Naive B cell (primary cell): ENCODE data around the gene NOX5. TPM values are rescaled to one million over a fixed set of nuclear protein-coding genes. Genes with fewer than 3 reads are reported as not detected.
A peak's percentile ranks its signal among the peaks of the same experiment; 100 is the strongest.

Source experiments
- ATAC-seq, 2 donors: fragments of 150-1000 bp; cut with Tn5 transposase; 2 replicates each; pipeline ENCODE4 v1.10.0; 2021; ENCODE audit warnings: low read depth in 2 of 2, mild to moderate bottlenecking in 2 of 2, moderate library complexity in 2 of 2
- DNase-seq: peaks from one replicate; pipeline ENCODE4 v3.0.0; 2022
- H3K27ac Mint-ChIP-seq, 6 donors: one replicate each; pipeline ENCODE4 v1.8.0; 2020 to 2022; ENCODE audit warnings: mild to moderate bottlenecking in 6 of 6, mixed read lengths in 6 of 6, moderate library complexity in 5 of 6, inconsistent platforms in 2 of 6
- H3K27me3 Mint-ChIP-seq, 3 donors: one replicate each; pipeline ENCODE4 v1.8.0; 2021 to 2022; ENCODE audit warnings: mixed read lengths in 3 of 3, mild to moderate bottlenecking in 1 of 3
- H3K36me3 Mint-ChIP-seq, 2 donors: one replicate each; pipeline ENCODE4 v1.8.0; 2020 to 2022; ENCODE audit warnings: mixed read lengths in 2 of 2, inconsistent platforms in 1 of 2, mild to moderate bottlenecking in 1 of 2
- H3K4me1 Mint-ChIP-seq, 3 donors: one replicate each; pipeline ENCODE4 v1.8.0; 2020 to 2022; ENCODE audit warnings: mixed read lengths in 3 of 3, inconsistent platforms in 1 of 3, mild to moderate bottlenecking in 1 of 3, moderate library complexity in 1 of 3
- H3K4me3 Mint-ChIP-seq, 8 donors: one replicate each; pipeline ENCODE4 v1.8.0; 2020 to 2022; ENCODE audit warnings: mild to moderate bottlenecking in 8 of 8, mixed read lengths in 8 of 8, moderate library complexity in 8 of 8, inconsistent platforms in 2 of 8
- H3K9me3 Mint-ChIP-seq, 7 donors: one replicate each; pipeline ENCODE4 v1.8.0; 2020 to 2022; ENCODE audit warnings: mixed read lengths in 7 of 7, mild to moderate bottlenecking in 5 of 7, inconsistent platforms in 2 of 7, moderate library complexity in 1 of 7
- polyA plus RNA-seq, 6 donors: library from polyadenylated mRNA; unstranded; fragments of 300-500 nt; fragmentation: Illumina TruSeq; gene quantifications; one replicate each; pipeline ENCODE4 v1.2.3, GENCODE V29; 2021; ENCODE audit warnings: low read depth in 6 of 6

The NOX5 gene
- polyA plus RNA-seq, 6 donors from 2014 or later = not detected

DNA sequence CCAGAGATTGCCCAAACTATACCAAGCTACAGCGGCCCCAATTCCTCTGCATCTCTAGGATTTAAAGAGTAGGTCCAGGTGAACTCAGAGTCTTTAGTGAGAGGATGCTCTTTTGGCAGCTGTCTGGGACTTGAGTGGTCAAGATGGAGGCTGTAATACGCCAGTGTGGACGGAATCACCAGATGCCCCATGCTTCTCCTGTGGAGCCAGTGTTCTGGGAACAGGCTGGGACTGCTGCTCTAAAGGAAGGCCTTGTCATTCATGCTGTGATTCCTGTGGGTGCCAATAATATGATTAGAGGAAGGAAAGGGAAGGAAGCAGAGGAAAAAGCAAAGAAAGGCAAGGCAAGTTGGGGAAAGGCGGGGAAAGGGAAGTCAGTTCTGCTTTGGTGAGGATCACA, 17.4 kb upstream of the NOX5 start:
- H3K36me3 Mint-ChIP-seq = no peaks in the 10 kb centered on the region
- no peaks in the 10 kb centered on the region for H3K4me1 Mint-ChIP-seq
- H3K27me3 Mint-ChIP-seq = peaks cover 8 to 13% (median 13%) of the 10 kb centered on the region in 3 donors
- H3K9me3 Mint-ChIP-seq = peaks cover 0 to 3% (median 0%) of the 10 kb centered on the region in 7 donors
- no peak for ATAC-seq
- no peak overlapping the region for H3K27ac Mint-ChIP-seq
- H3K4me3 Mint-ChIP-seq = no peak overlapping the region
- DNase-seq = no peak

GRCh38 chr15:68997930-68998777, 16.3 kb upstream of the NOX5 start:
- Mint-ChIP-seq H3K36me3 (peaks cover 0 to 3% of the 10 kb centered on the region in 2 donors), H3K4me3 (no peak overlapping the region), H3K27ac (no peak overlapping the region), H3K27me3 (peaks cover 8 to 16% (median 13%) of the 10 kb centered on the region in 3 donors), H3K9me3 (peaks cover 0 to 7% (median 2%) of the 10 kb centered on the region in 7 donors), H3K4me1 (no peaks in the 10 kb centered on the region)
- DNase-seq (no peak), ATAC-seq (no peak)

GRCh38 chr15:68999091-68999490, 15.4 kb upstream of the NOX5 start:
- DNase-seq (no peak), ATAC-seq (no peak)
- Mint-ChIP-seq H3K27ac (no peak overlapping the region), H3K27me3 (peaks cover 13 to 20% (median 15%) of the 10 kb centered on the region in 3 donors), H3K4me3 (no peak overlapping the region), H3K36me3 (peaks cover 0 to 4% of the 10 kb centered on the region in 2 donors), H3K4me1 (no peaks in the 10 kb centered on the region), H3K9me3 (peaks cover 0 to 14% (median 6%) of the 10 kb centered on the region in 7 donors)

DNA sequence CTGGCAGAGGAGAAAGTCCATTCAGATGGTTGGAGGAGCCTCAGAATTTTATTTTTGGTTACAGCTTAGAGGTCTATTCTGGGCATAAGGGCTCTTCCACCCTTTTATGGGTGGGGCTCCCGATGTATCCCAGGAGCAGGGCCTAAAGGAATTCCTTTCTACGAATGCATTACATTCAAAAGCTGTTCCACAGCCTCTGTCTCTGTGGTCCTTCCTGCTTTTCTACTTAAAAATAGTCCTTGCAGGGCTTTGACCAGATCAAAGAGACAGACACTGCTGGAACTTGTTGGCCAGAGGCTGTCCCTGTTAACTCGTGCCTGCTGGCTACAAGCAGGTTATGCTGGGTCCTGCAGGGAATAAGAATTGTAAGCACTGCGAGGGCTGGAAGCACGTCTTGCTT, 14.4 kb upstream of the NOX5 start:
- Mint-ChIP-seq H3K27ac (no peak overlapping the region), H3K36me3 (peaks cover 0 to 7% of the 10 kb centered on the region in 2 donors), H3K27me3 (peaks cover 13 to 24% (median 15%) of the 10 kb centered on the region in 3 donors), H3K4me1 (no peaks in the 10 kb centered on the region), H3K4me3 (no peak overlapping the region), H3K9me3 (peaks cover 0 to 23% (median 7%) of the 10 kb centered on the region in 7 donors)
- no peak for DNase-seq
- ATAC-seq = no peak

GRCh38 chr15:69000725-69001503, 13.6 kb upstream of the NOX5 start:
- DNase-seq = no peak
- no peak for ATAC-seq
- Mint-ChIP-seq H3K27ac (no peak overlapping the region), H3K27me3 (peaks cover 13 to 26% (median 21%) of the 10 kb centered on the region in 3 donors), H3K4me1 (no peaks in the 10 kb centered on the region), H3K4me3 (no peak overlapping the region), H3K9me3 (peaks cover 4 to 31% (median 8%) of the 10 kb centered on the region in 7 donors), H3K36me3 (peaks cover 0 to 8% of the 10 kb centered on the region in 2 donors)

- Mint-ChIP-seq H3K9me3 (peaks cover 6 to 38% (median 15%) of the 10 kb centered on the region in 7 donors), H3K27ac (no peak overlapping the region), H3K4me1 (no peaks in the 10 kb centered on the region), H3K36me3 (peaks cover 5 to 8% of the 10 kb centered on the region in 2 donors), H3K4me3 (no peak overlapping the region), H3K27me3 (peaks cover 11 to 26% (median 21%) of the 10 kb centered on the region in 3 donors)
- no peak for DNase-seq
- no peak for ATAC-seq
Measured at GRCh38 chr15:69002783-69003182, 11.7 kb upstream of the NOX5 start.

DNA sequence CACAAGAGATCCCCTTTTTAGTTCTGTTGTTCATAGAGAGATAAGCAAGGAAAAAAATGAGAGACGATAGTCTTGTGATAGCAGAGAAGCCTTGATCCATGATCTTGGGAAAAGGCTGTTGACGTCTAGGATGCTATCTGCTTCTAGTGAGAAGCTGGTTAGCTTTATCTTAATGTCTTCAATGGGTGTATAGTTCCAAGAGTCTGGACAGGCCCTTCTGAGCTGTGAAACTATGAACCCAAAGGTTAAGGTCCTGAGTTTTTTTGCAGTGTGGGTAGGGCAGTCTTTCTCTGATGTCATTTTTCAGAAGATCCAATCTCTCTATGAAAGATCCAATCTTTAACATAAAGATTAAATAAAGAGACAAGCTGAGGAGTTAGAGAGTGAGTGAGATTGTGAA, 10.5 kb upstream of the NOX5 start:
- H3K9me3 Mint-ChIP-seq = peaks cover 9 to 51% (median 22%) of the 10 kb centered on the region in 7 donors
- no peak overlapping the region for H3K27ac Mint-ChIP-seq
- ATAC-seq (no peak), DNase-seq (no peak)
- H3K27me3 Mint-ChIP-seq = peaks cover 11 to 24% (median 19%) of the 10 kb centered on the region in 3 donors
- H3K4me1 Mint-ChIP-seq = no peaks in the 10 kb centered on the region
- H3K36me3 Mint-ChIP-seq = peaks cover 8% of the 10 kb centered on the region in 2 donors
- H3K4me3 Mint-ChIP-seq = no peak overlapping the region

GRCh38 chr15:69008056-69008455, 6.4 kb upstream of the NOX5 start:
- H3K27ac Mint-ChIP-seq = no peak overlapping the region
- no peak for ATAC-seq
- no peak for DNase-seq
- no peak overlapping the region for H3K4me3 Mint-ChIP-seq
- peaks cover 13 to 18% of the 10 kb centered on the region in 2 donors for H3K36me3 Mint-ChIP-seq
- H3K27me3 Mint-ChIP-seq = peaks cover 11 to 28% (median 22%) of the 10 kb centered on the region in 3 donors
- no peaks in the 10 kb centered on the region for H3K4me1 Mint-ChIP-seq
- peaks cover 22 to 74% (median 42%) of the 10 kb centered on the region in 7 donors for H3K9me3 Mint-ChIP-seq

- DNase-seq (no peak), ATAC-seq (no peak)
- H3K27me3 Mint-ChIP-seq = peaks cover 6 to 23% (median 22%) of the 10 kb centered on the region in 3 donors
- peaks cover 12 to 18% of the 10 kb centered on the region in 2 donors for H3K36me3 Mint-ChIP-seq
- no peaks in the 10 kb centered on the region for H3K4me1 Mint-ChIP-seq
- H3K27ac Mint-ChIP-seq = no peak overlapping the region
- peak overlapping the region in 1 of 8 donors; percentile 62 for H3K4me3 Mint-ChIP-seq
- H3K9me3 Mint-ChIP-seq = peaks cover 21 to 61% (median 41%) of the 10 kb centered on the region in 7 donors
Measured at GRCh38 chr15:69009341-69009740, 5.2 kb upstream of the NOX5 start.

DNA sequence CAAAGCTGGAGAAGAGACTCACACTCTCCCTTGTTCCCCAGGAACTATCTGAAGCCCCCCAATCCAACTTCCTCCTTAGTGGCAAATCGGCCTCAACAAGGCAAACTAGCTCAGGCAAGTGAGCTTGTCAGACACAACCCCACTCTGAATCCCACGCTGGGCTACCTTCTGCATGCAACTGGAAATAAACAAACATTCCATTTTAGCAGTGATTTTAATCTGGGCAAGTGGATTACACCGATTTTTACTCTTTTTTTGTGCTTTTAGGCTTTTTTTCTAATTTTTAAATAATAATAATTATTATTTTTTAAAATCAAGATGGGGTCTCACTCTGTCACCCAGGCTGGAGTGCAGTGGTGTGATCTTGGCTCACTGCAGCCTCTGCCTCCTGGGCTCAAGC, 2.9 kb upstream of the NOX5 start:
- peaks cover 19 to 45% (median 35%) of the 10 kb centered on the region in 7 donors for H3K9me3 Mint-ChIP-seq
- H3K4me1 Mint-ChIP-seq = no peaks in the 10 kb centered on the region
- peaks cover 0 to 33% (median 30%) of the 10 kb centered on the region in 3 donors for H3K27me3 Mint-ChIP-seq
- no peak for DNase-seq
- no peak overlapping the region for H3K27ac Mint-ChIP-seq
- ATAC-seq = no peak
- H3K4me3 Mint-ChIP-seq = no peak overlapping the region
- peaks cover 7 to 18% of the 10 kb centered on the region in 2 donors for H3K36me3 Mint-ChIP-seq

DNA sequence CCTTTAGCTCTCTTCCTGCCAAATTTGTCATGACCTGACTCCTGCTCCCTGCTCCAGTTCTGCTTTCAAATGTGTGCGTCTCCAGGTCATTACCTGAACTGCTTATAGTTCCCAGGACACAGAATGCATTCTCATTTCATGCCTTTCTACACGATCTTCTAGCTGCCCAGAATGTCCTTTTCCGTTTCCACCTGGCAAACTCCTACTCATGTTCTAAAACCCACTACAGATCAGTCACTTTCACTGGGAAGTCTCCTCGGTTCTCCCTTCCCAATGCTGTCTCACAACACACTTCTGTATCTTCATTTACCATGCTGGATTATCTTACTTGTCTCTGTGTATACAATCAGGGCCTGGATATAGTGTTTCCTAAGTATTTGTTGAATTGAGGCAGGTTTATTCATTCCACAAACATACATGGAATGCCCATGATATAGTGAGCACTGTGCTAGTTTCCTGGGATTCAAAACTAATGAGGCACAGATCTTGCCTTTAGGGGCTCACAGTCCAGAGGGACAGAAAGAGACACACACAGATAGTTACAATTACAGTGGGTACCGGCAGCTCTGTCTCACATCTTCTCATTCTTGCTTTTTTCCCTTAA, 1.6 kb upstream of the NOX5 start:
- Mint-ChIP-seq H3K27me3 (peaks cover 0 to 30% (median 27%) of the 10 kb centered on the region in 3 donors), H3K27ac (no peak overlapping the region), H3K36me3 (peaks cover 7 to 12% of the 10 kb centered on the region in 2 donors), H3K4me3 (no peak overlapping the region), H3K9me3 (peaks cover 14 to 38% (median 29%) of the 10 kb centered on the region in 7 donors), H3K4me1 (no peaks in the 10 kb centered on the region)
- no peak for DNase-seq
- ATAC-seq = no peak

- Mint-ChIP-seq H3K36me3 (peaks cover 7 to 10% of the 10 kb centered on the region in 2 donors), H3K9me3 (peaks cover 14 to 28% (median 21%) of the 10 kb centered on the region in 7 donors), H3K27me3 (peaks cover 0 to 30% (median 26%) of the 10 kb centered on the region in 3 donors), H3K27ac (no peak overlapping the region), H3K4me3 (no peak overlapping the region), H3K4me1 (no peaks in the 10 kb centered on the region)
- DNase-seq (no peak), ATAC-seq (no peak)
Measured at GRCh38 chr15:69013726-69014406, 629 bp upstream of the NOX5 start.

DNA sequence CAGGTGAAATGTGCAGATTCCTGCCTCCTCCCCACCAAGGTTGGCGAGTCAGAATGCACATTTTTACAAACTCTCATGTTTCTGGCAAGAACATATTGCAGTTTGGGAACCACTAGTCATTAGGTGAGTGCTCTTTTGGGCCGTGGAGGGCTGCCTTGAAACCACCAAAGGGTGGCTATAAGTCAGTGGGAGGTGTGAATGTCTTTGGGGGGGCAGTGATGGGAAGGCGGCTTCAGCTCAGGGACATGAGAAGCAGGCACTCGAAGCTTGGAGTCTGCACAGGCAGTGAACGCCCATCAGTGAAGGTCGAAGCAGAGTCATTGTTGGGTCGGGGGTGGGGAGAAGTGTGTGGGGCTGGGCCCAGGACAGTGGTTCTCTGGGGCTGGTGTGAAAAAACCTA, 1.1 kb downstream of the NOX5 start:
- ATAC-seq (no peak), DNase-seq (no peak)
- peaks cover 4 to 30% (median 17%) of the 10 kb centered on the region in 3 donors for H3K27me3 Mint-ChIP-seq
- peaks cover 4 to 11% (median 7%) of the 10 kb centered on the region in 7 donors for H3K9me3 Mint-ChIP-seq
- no peaks in the 10 kb centered on the region for H3K36me3 Mint-ChIP-seq
- no peak overlapping the region for H3K4me3 Mint-ChIP-seq
- H3K27ac Mint-ChIP-seq = no peak overlapping the region
- H3K4me1 Mint-ChIP-seq = no peaks in the 10 kb centered on the region
